ENCODE measurements around the gene HPCA.

The HPCA gene

GRCh38 chr1:32871364-32872191 is 14.7 kb upstream of the HPCA start:
- DNase-seq, result no peak

- no peak for DNase-seq
These were observed 14.2 kb upstream of the HPCA start for GRCh38 chr1:32872192-32872460.

- no peak for DNase-seq
These were observed 12.8 kb upstream of the HPCA start for GRCh38 chr1:32873484-32873883.

DNA sequence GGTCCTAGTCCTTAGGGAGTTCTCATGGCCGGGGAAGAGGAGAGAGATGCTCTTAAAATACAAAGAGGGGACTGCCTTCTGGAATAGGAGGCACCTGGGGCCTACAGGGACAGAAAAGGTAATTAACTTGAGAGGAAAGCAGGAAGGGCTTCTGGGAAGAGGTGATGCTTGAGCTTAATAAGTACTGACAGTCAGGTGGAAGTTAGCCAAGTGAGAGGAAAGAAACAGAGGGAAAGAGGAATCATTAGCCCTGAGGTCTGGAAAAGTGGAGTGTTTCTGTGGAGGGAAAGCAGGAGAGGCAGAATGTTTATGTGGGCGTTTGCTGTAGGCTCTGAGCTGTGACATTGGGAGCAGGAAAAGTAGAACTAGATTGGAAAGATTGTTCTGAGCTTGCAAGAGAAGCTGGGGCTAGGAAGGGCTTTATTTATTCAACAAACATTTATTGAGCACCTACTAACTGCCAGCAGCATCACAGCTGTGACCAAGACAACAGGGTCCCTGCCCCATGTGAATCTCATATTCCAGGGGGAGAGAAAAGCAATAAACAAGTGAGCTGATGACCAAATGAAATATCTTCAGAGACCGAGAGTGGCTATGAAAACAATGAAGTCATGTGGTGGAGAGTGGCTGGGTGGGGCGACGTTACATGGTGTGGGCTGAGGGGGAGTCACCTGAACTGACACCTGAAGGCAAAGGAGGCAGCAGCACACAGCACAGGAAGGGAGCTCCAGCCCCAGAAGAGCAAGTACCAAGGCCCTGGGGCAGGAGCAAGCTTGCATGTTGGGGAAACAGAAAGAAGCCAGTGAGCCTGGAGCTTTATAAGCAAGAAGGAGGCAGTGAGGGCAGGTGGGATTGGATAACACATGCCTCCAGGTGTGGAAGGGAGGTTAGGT is 11.2 kb upstream of the HPCA start:
- no peak for DNase-seq

DNA sequence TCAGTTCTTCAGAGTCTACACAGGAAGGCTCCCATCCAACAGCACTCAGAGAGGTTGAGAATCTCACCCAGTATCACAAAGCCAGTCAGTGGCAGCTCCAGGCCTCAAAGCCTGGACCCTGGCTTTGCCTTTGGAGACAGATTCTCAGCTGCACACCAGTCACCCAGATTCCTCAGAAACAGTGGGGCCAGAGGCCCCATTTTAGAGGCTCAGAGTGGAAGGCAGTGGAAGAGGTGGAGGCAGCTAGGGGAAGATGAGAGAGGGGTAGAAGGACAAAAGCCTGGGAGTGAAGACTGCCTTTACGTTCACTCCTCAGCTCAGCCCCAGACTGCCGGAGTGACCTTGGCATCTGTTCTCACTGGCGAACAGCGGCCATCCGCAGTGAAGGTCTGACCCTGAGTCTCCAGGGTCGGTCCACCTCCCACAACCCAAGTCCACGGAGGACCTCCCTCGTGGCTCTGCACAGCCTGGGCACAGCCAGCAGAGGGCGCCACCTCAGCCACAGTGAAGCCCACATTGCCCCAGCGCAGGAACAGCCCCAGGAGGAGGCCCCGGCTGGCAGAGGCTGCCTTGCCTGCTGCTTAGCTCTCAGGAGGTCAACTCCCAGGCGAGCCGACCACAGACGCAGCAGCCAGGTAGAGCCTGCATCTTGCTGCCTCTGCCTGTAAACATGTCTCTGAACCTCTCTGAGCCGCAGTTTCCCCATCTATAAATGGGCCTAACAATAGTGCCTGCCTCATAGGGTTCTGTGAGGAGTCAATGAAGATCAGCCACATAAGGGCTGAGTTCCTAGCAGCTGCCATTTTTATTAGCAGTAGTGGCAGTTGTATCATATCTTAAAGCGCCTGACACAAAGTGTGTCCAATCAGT is 9.7 kb upstream of the HPCA start:
- peak; percentile 50 for DNase-seq

DNA sequence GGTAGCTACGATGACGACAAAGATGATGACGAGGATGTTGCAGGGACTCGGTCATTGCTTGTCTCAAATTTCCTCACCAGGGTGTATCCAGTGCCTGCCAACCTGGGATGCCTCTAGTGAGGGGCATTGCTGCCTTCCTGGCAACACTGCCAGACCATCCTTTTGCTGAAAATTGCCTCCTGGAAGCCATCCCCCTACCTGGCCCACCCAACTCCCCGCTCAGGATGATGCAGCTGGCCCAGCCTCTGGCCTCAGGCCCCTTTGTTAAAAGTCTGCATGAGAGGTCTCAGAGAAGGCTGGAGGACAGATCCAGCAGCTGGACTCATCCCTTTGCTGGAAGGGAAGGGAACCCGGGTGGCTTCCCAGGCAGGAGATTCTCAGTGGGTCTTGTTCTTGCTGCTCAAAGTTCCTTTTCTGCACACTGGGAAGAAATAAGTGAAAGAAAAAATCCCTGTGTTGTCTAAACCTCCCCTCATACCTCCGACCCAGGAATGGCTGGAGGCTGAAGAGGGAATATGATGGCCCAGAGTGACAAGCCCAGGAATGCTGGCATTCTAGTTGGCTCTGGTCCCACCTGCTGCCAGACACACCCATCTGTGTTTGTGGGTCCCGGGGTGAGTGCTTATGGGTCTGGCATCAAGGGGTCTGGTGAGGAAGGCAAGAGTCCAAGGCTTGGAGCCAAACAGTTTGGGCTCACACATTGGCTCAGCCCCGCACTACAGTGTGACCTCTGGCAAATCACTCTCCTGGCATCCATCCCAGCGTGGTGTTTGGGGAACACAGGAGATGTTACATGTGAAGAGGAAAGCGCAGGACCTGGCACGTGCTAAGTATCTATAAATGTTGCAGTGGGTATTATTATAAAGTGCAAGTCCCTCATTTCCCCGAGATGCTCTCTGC is 8.8 kb upstream of the HPCA start:
- no peak for DNase-seq

- DNase-seq, result no peak
These were observed 8.1 kb upstream of the HPCA start for GRCh38 chr1:32878183-32878582.

DNA sequence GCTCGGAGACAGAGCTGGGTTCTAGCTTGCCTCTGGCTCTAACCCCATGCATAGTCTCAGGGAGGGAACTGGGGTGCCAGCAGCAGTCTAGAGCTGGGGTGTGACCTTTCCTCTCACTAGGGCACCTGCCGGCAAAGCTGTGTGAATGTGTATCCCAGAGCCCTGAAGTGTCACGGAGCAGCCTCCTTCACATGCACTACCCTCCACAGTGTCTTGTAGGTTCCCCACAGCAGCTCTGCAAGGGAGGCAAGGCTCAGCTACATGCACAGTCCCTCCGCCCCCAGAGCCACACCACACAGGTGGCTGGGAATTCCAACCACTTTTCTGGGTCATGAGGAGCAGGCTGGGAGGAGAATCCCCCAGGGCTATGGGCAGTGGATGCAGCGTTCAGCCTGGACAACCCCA is 7.7 kb upstream of the HPCA start:
- DNase-seq, result no peak

GRCh38 chr1:32881291-32881690 is 5.0 kb upstream of the HPCA start:
- DNase-seq, result no peak

- no peak for DNase-seq
These were observed 4.1 kb upstream of the HPCA start for GRCh38 chr1:32881871-32882850.

- DNase-seq, result no peak
These were observed 2.8 kb upstream of the HPCA start for GRCh38 chr1:32883338-32884031.

- no peak for DNase-seq
These were observed 2.3 kb upstream of the HPCA start for GRCh38 chr1:32884032-32884372.

- no peak for DNase-seq
These were observed 1.6 kb upstream of the HPCA start for GRCh38 chr1:32884726-32885125.

DNA sequence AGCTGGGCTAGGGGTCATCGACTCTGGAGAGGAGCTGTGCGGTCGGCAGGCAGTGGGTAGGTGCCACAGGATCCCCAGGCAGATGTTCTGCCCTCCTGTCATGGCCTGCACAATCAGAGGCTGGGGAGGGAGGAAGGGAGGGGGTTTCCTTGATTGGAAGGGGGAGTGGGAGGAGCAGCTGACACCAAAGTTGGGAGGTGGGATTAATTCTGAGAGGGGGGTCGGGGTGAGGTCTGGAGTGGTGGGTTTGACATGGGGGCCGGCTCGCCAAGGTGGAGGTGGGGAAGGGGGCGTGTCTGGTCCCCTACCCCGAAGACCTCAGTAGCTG is 651 bp upstream of the HPCA start:
- DNase-seq, result no peak

GRCh38 chr1:32886828-32887414 is 630 bp downstream of the HPCA start:
- DNase-seq, result no peak

- no peak for DNase-seq
These were observed 1.3 kb downstream of the HPCA start for GRCh38 chr1:32887623-32888022.

- no peak for DNase-seq
These were observed 1.8 kb downstream of the HPCA start for GRCh38 chr1:32888134-32888533.

DNA sequence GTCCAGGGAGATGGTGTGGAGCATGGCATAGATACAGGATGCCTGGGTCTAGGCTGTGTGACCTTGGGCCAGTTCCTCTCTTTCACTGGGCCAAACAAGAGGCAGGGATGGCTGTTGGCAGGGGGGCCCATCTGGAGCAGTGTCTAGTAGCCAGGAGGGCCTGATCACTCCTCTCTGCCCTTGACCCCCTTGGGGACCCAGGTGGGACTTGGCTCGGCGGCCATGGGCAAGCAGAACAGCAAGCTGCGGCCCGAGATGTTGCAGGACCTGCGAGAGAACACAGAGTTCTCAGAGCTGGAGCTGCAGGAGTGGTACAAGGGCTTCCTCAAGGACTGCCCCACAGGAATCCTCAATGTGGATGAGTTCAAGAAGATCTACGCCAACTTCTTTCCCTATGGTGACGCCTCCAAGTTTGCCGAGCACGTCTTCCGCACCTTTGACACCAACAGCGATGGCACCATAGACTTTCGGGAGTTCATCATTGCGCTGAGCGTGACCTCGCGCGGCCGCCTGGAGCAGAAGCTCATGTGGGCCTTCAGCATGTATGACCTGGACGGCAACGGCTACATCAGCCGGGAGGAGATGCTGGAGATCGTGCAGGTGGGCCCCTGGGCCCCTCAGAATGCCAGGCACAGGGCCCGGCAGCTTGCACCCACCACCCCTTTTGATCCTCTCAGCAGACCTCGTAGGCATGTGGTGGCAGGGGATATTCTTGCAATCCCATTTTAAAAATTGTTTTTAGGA is 2.6 kb downstream of the HPCA start:
- no peak for DNase-seq

DNA sequence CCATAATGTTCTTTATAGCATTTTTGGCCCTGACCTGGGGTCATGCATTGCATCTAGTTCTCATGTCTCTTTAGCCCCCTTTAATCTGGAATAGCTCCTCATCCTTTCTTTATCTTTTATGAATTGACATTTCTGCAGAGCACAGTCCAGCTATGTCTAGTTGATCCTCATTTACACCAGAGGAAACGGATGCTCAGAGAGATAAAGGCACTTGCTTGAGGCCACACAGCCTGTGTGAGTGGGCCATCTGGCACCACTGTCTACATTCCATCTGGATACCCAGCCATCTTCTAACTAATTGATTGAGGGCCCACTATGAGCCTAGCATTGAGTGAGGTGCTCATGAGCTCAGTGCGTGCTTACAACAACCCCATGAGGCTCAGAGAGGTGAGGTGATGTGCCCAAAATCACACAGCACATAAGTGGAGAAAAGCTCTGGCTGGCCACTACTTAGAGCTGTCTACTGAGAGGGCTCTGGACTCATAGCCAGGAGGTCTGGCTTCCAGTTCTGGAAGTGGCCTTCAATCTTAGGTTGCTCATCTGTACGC is 3.5 kb downstream of the HPCA start:
- DNase-seq, result no peak

All from T1000 (cell line).